RWPE2 (cell line): ENCODE data around the gene KCNMA1.
"Not testable (repeated sequence)": the region's sequence is repeated elsewhere in the genome, so short reads cannot be mapped to it uniquely, and the experiment has no call there.

ENCODE experiments used
- ATAC-seq: fragments of 200-7000 bp; cut with Tn5 transposase; 3 replicates; pipeline ENCODE4 v1.9.1; 2021; ENCODE audit warnings: low read depth
- DNase-seq: peaks from one replicate; pipeline ENCODE4 v3.0.0-alpha.2; 2020; ENCODE audit warnings: low spot score
- H3K27ac ChIP-seq: fragments of 450-650 bp; 2 replicates; pipeline ENCODE4 v1.5.1; 2017; ENCODE audit warnings: mild to moderate bottlenecking; ENCODE audit not compliant: poor library complexity, severe bottlenecking
- H3K27me3 ChIP-seq: fragments of 250-450 bp; sonication (Bioruptor Pico); 2 replicates; pipeline ENCODE4 v1.5.1; 2021; ENCODE audit warnings: mild to moderate bottlenecking, moderate library complexity; ENCODE audit not compliant: insufficient read depth, poor library complexity, severe bottlenecking
- H3K36me3 ChIP-seq: fragments of 250-450 bp; sonication (Bioruptor Pico); 2 replicates; pipeline ENCODE4 v1.5.1; 2020; ENCODE audit warnings: low read depth, mild to moderate bottlenecking, moderate library complexity
- H3K4me1 ChIP-seq: fragments of 250-450 bp; sonication (Bioruptor Pico); 2 replicates; pipeline ENCODE4 v1.5.1; 2021; ENCODE audit warnings: mild to moderate bottlenecking, moderate library complexity; ENCODE audit not compliant: insufficient read depth, poor library complexity, severe bottlenecking
- H3K4me3 ChIP-seq: fragments of 250-450 bp; sonication (Bioruptor Pico); 2 replicates; pipeline ENCODE4 v1.5.1; 2021; ENCODE audit warnings: mild to moderate bottlenecking, moderate library complexity; ENCODE audit not compliant: severe bottlenecking
- H3K9me3 ChIP-seq: fragments of 250-450 bp; sonication (Bioruptor Pico); 2 replicates; pipeline ENCODE4 v1.5.1; 2021; ENCODE audit warnings: mild to moderate bottlenecking, moderate library complexity; ENCODE audit not compliant: severe bottlenecking
- CTCF ChIP-seq: fragments of 450-650 bp; IDR thresholded peaks from one replicate; pipeline ENCODE4 v1.5.1; 2017; ENCODE audit warnings: mild to moderate bottlenecking, moderate library complexity; ENCODE audit not compliant: poor library complexity, severe bottlenecking

KCNMA1 gene

GRCh38 chr10:77637532-77638320, at the start of gene KCNMA1:
Gene KCNMA1, minus strand, starts transcription at chr10:77637808.
- DNase-seq (no peak), ATAC-seq (peak; percentile 40)
- Histone ChIP-seq H3K4me1 (peaks cover 4% of the 10 kb centered on the region), H3K27ac (peak within 1 kb of the TSS; percentile 44), H3K36me3 (no peaks in the 10 kb centered on the region), H3K9me3 (no peaks in the 10 kb centered on the region), H3K27me3 (no peaks in the 10 kb centered on the region), H3K4me3 (peak within 1 kb of the TSS; percentile 94)
- TF ChIP-seq CTCF: no peak

GRCh38 chr10:77686650-77687417, 49.2 kb upstream of the KCNMA1 start:
- DNase-seq (no peak), ATAC-seq (no peak)

GRCh38 chr10:77686096-77686495, 48.5 kb upstream of the KCNMA1 start:
- no peak for ATAC-seq
- no peak for DNase-seq
- H3K9me3 ChIP-seq: no peaks in the 10 kb centered on the region
- H3K4me3 ChIP-seq: no peak overlapping the region
- no peak for TF ChIP-seq CTCF
- no peak overlapping the region for H3K27ac ChIP-seq
- no peaks in the 10 kb centered on the region for H3K4me1 ChIP-seq
- no peaks in the 10 kb centered on the region for H3K36me3 ChIP-seq
- no peaks in the 10 kb centered on the region for H3K27me3 ChIP-seq

More at GRCh38 chr10:77686650-77687417, 49.2 kb upstream of the KCNMA1 start:
- no peaks in the 10 kb centered on the region for H3K9me3 ChIP-seq
- no peak for TF ChIP-seq CTCF
- H3K27me3 ChIP-seq: no peaks in the 10 kb centered on the region
- H3K27ac ChIP-seq: no peak overlapping the region
- H3K4me3 ChIP-seq: no peak overlapping the region
- H3K4me1 ChIP-seq: no peaks in the 10 kb centered on the region
- no peaks in the 10 kb centered on the region for H3K36me3 ChIP-seq

GRCh38 chr10:77685432-77685831, 47.8 kb upstream of the KCNMA1 start:
- DNase-seq (no peak), ATAC-seq (no peak)
- H3K36me3 ChIP-seq: no peaks in the 10 kb centered on the region
- no peak for TF ChIP-seq CTCF
- no peaks in the 10 kb centered on the region for H3K4me1 ChIP-seq
- no peaks in the 10 kb centered on the region for H3K27me3 ChIP-seq
- H3K4me3 ChIP-seq: no peak overlapping the region
- H3K27ac ChIP-seq: no peak overlapping the region
- no peaks in the 10 kb centered on the region for H3K9me3 ChIP-seq

GRCh38 chr10:77683088-77683432, 45.5 kb upstream of the KCNMA1 start:
- H3K4me3 ChIP-seq, H3K36me3 ChIP-seq, H3K27ac ChIP-seq, H3K27me3 ChIP-seq, H3K9me3 ChIP-seq, H3K4me1 ChIP-seq, DNase-seq, ATAC-seq: not testable (repeated sequence)
